Ascending aorta (tissue), 2 donors: ENCODE results near the gene HAAO. TPM values are rescaled to one million over a fixed set of nuclear protein-coding genes. Genes with fewer than 3 reads are reported as not detected.

ENCODE experiments used
- DNase-seq, 2 donors: peaks; one replicate each; pipeline ENCODE4 v3.0.0-alpha.2; 2019; ENCODE audit warnings: low spot score in 2 of 2
- H3K27ac ChIP-seq, 2 donors: fragments of 200-600 bp; sonication (generic); one replicate each; pipeline ENCODE4 v1.5.1; 2016 to 2017; ENCODE audit warnings: mild to moderate bottlenecking in 1 of 2
- H3K27me3 ChIP-seq: fragments of 200-600 bp; sonication (generic); one replicate; pipeline ENCODE4 v1.5.1; 2017
- H3K36me3 ChIP-seq, 2 donors: fragments of 200-600 bp; sonication (generic); one replicate each; pipeline ENCODE4 v1.5.1; 2016
- H3K4me1 ChIP-seq, 2 donors: fragments of 200-600 bp; sonication (generic); one replicate each; pipeline ENCODE4 v1.5.1; 2016 to 2017; ENCODE audit warnings: mild to moderate bottlenecking in 1 of 2
- H3K4me3 ChIP-seq, 2 donors: fragments of 200-600 bp; sonication (generic); one replicate each; pipeline ENCODE4 v1.5.1; 2016 to 2017; ENCODE audit warnings: mild to moderate bottlenecking in 1 of 2
- H3K9me3 ChIP-seq, 2 donors: fragments of 200-600 bp; sonication (generic); one replicate each; pipeline ENCODE4 v1.5.1; 2016
- intact Hi-C: fragments of 100-400 bp; cut with DNase I; formaldehyde crosslinking; loops from one replicate; pipeline ENCODE4 v1.15.1; 2023
- total RNA-seq: library from RNA; depleted of rRNA; stranded (reverse); fragments of >200 nt; gene quantifications from one replicate; pipeline ENCODE4 v1.1.0, GENCODE V29; 2016
- TF ChIP-seq, protein P1 (sequence below), 3 experiments: fragments of 200-600 bp in 2 of 3; fragments of 450-650 bp in 1 of 3; sonication (generic) in 2 of 3; IDR thresholded peaks; one replicate each; pipeline ENCODE4 v1.5.1; 2016 to 2019; ENCODE audit warnings: antibody characterized with exemption in 3 of 3, mild to moderate bottlenecking in 1 of 3, moderate library complexity in 1 of 3

HAAO gene
- 7.2 TPM for total RNA-seq

DNA sequence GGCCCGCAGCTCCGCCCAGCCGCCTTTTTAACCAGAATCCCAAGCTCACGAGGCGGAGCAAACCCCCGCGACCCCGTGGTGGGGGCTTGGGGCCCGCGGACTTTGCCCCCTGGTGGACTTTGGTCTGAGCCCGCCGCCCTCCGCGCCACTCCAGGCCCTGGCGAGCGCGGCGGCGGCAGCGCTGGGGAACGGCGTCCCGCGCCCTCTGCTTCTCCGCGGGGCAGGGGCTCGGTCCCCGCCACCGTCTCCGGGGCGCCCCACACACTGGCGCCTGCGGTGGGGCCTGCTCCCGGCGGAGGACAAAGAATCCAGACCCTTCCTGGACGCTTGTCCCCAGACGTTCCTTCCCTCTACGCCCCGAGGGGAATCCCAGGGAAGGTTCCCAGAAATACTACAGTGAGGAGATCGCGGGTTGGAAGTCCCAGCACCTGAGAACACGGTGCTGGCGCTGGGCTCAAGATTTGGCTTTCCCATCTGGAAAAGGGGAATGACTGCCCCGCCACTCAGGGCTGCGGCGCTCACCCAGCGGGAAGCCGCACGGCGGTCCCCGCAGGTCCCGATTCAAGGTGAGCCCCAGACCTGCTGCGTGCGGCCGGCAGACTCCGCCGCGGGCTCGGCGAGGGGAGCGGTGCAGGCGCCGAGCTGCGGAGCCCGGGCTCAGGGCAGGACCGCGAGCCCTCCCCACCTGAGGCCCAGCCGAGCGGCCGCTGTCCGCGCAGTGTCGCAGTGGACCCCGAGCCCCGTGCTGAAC lies at the start of gene HAAO:
Gene HAAO (minus strand): TSS at position 1 of the 751 bp plus-strand sequence. CDS start 47 bp downstream, outside the sequence.
- Histone ChIP-seq H3K9me3 (no peaks in the 10 kb centered on the region), H3K27me3 (no peaks in the 10 kb centered on the region), H3K27ac (peak within 1 kb of the TSS; percentile 91 to 97), H3K4me3 (peak within 1 kb of the TSS; percentile 71 to 81), H3K36me3 (no peaks in the 10 kb centered on the region), H3K4me1 (peaks cover 5 to 30% of the 10 kb centered on the region in 2 donors)
- intact Hi-C loops: loop anchor here (1.0 to 10.0 kb wide), 2 partner anchors 18 to 228 kb away; partner anchors contain the start of gene MTA3
- TF ChIP-seq, protein P1, sequence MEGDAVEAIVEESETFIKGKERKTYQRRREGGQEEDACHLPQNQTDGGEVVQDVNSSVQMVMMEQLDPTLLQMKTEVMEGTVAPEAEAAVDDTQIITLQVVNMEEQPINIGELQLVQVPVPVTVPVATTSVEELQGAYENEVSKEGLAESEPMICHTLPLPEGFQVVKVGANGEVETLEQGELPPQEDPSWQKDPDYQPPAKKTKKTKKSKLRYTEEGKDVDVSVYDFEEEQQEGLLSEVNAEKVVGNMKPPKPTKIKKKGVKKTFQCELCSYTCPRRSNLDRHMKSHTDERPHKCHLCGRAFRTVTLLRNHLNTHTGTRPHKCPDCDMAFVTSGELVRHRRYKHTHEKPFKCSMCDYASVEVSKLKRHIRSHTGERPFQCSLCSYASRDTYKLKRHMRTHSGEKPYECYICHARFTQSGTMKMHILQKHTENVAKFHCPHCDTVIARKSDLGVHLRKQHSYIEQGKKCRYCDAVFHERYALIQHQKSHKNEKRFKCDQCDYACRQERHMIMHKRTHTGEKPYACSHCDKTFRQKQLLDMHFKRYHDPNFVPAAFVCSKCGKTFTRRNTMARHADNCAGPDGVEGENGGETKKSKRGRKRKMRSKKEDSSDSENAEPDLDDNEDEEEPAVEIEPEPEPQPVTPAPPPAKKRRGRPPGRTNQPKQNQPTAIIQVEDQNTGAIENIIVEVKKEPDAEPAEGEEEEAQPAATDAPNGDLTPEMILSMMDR (IDR thresholded peaks at IDR 0.05): peak in 2 of 3 experiments; percentile 38 to 41
- DNase-seq: peak in 1 of 2 donors; percentile 83

DNA sequence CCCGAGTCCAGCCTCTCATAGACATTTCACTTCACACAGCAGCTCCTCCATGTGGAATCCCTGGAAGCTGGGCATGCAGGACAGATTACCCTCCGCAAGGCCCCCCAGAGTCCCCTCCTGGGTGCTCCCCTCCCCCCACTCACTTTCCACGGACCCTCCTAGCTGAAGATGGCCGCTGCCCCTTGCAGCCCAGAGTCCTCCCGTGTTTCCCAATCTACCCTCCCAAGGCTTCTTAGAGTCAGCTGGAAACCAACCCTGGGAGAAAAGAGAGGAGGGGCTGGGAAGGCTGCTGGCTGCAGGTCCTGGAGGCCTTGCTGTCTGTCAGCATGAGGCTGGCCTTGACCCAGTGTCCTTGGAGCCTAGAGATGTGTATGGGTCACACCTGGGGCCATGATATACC lies 49.0 kb upstream of the HAAO start:
- TF ChIP-seq, protein P1 (IDR thresholded peaks at IDR 0.05): no peak
- peak in 1 of 2 donors; percentile 27 for DNase-seq
- Histone ChIP-seq H3K4me1 (peaks cover 0 to 27% of the 10 kb centered on the region in 2 donors), H3K4me3 (no peak overlapping the region), H3K27me3 (no peaks in the 10 kb centered on the region), H3K27ac (peak overlapping the region; percentile 61 to 70), H3K9me3 (no peaks in the 10 kb centered on the region), H3K36me3 (no peaks in the 10 kb centered on the region)
- intact Hi-C loops: no loop called here

DNA sequence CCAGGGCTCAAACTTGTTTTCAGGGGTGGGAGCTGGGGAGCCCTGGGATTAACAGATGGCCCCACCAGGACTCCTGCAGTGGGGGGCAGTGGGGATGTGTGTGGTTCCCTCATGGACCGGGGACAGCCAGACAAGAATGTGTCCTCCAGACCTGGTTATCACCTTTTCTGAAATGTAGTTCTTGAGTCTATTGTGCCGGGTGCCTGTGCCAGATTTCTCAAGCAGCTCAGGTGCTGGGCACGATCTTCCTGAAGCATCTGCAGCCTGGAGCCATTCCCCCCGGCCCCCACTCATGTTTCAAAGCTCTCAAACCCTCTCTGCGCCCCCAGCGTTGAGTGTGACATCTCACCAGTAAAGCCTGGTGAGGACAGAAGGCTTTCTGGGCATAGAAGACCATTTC lies 48.4 kb upstream of the HAAO start:
- peak in 1 of 2 donors; percentile 52 for DNase-seq
- no peaks in the 10 kb centered on the region for H3K36me3 ChIP-seq
- peaks cover 0 to 24% of the 10 kb centered on the region in 2 donors for H3K4me1 ChIP-seq
- intact Hi-C loops: no loop called here
- H3K9me3 ChIP-seq: no peaks in the 10 kb centered on the region
- no peak overlapping the region for H3K4me3 ChIP-seq
- H3K27me3 ChIP-seq: no peaks in the 10 kb centered on the region
- peak overlapping the region; percentile 61 to 70 for H3K27ac ChIP-seq
- TF ChIP-seq, protein P1 (IDR thresholded peaks at IDR 0.05): no peak

DNA sequence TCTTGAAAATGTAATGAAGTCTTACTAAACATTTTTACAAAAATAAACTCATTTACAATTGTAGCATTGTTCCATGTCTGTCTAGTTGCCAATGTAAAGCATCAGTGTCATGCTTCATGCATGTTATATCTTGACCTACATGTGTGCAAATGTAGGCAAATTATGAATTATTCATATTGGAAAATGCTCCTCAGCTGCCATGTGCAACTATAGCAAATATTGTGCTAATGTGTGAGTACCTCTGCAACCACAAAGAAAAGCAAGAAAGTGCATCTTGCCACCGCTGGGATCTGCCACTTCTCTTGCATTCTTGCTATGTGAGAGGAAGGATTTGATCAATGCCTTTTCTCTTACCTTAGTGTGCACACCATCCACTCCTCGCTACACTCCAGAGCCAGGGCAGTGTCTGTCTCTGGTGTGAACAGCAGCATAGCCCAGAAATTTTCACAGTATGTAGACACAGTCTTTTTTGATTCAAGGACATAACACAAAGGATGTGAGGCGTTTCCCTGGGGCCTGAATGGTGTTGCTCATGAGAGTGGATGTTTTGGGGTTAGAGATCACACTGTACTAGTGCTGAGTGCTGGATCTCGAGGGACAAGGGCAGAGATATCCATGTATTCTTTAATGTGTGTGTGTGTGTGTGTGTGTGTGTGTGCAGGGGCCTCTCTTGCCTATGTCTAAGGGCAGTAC lies 47.6 kb upstream of the HAAO start:
- TF ChIP-seq, protein P1 (IDR thresholded peaks at IDR 0.05): no peak
- H3K27me3 ChIP-seq: no peaks in the 10 kb centered on the region
- peak overlapping the region; percentile 61 to 70 for H3K27ac ChIP-seq
- DNase-seq: peak in 1 of 2 donors; percentile 60
- no peaks in the 10 kb centered on the region for H3K9me3 ChIP-seq
- H3K4me1 ChIP-seq: peaks cover 0 to 19% of the 10 kb centered on the region in 2 donors
- H3K4me3 ChIP-seq: no peak overlapping the region
- no peaks in the 10 kb centered on the region for H3K36me3 ChIP-seq
- intact Hi-C loops: no loop called here

DNA sequence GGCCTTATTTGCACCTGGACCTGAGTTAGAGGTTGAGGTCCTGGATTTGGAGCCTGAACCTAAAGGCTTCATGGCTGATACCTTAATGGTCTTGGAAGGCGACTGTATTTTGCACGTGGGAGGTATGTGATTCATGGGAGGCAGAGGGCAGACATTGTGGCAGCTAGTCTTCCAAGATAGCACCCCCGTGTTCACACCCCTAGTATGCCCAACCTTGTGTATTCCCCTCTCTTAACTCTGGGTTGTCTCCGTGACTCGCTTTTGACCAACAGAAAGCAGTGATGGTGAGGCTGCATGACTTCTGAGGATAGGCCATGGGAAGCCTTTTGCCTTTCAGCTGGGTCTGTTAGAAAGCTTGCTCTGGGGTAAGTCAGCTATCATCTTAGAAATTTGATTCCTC lies 45.8 kb upstream of the HAAO start:
- no peaks in the 10 kb centered on the region for H3K9me3 ChIP-seq
- DNase-seq: peak in 1 of 2 donors; percentile 49
- H3K4me3 ChIP-seq: no peak overlapping the region
- no peaks in the 10 kb centered on the region for H3K36me3 ChIP-seq
- TF ChIP-seq, protein P1 (IDR thresholded peaks at IDR 0.05): no peak
- intact Hi-C loops: no loop called here
- peaks cover 0 to 17% of the 10 kb centered on the region in 2 donors for H3K4me1 ChIP-seq
- H3K27ac ChIP-seq: no peak overlapping the region
- H3K27me3 ChIP-seq: no peaks in the 10 kb centered on the region
